Esophagus mucosa (tissue), 1 donor: ENCODE data around the gene EPHB4. TPM values are rescaled to one million over a fixed set of nuclear protein-coding genes. Genes with fewer than 3 reads are reported as not detected.

Source experiments
- ATAC-seq: fragments of 200-7000 bp; cut with Tn5 transposase; one replicate; pipeline ENCODE4 v1.9.1; 2020
- total RNA-seq: library from RNA; stranded (reverse); gene quantifications from one replicate; pipeline ENCODE4 v1.2.4, GENCODE V29; 2023
- donor health status: DM: yes; HTN: yes; CAD: no.

Gene EPHB4
- total RNA-seq, 1 donor from 2014 or later = 30.3 TPM

DNA sequence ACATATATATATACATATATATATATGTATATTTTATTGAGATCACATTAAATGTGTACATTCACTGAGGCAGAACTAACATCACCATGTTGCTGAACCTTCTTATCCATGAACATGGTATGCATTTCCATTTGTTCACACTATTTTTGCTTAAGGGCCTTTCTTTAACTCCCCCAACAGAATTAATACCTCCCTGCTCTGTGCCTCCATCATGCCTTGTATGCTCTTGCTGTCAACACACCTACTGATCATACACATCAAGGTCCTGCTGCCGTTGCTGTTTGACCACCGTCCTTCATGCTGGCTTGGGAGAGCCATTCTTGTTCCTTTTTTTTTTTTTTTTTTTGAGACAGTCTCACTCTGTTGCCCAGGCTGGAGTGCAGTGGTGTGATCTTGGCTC is 43.5 kb downstream of the EPHB4 start:
- no peak for ATAC-seq

GRCh38 chr7:100781255-100781654 is 46.1 kb downstream of the EPHB4 start:
- ATAC-seq = no peak

- peak; percentile 23 for ATAC-seq
These were observed 48.0 kb downstream of the EPHB4 start for GRCh38 chr7:100779359-100779758.

DNA sequence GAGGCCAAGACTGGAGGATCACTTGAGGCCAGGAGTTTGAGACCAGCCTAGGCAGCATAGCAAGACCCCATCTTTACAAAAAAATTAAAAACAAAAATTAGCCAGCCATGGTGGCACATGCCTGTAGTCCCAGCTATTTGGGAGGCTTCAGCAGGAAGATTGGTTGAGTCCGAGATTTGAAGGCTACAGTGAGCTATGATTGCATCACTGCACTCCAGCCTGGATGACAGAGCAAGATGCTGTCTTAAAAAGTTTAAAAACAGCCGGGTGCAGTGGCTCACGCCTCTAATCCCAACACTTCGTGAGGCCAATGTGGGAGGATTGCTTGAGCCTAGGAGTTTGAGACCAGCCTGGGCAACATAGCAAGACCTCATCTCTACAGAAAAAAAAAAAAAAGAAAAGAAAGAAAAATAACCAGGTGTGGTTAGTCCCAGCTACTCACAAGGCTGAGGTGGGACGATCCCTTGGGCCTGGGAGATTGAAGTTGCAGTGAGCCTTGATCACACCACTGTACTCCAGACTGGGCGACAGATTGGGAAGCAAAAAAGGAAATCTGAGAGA is 49.2 kb downstream of the EPHB4 start:
- no peak for ATAC-seq

DNA sequence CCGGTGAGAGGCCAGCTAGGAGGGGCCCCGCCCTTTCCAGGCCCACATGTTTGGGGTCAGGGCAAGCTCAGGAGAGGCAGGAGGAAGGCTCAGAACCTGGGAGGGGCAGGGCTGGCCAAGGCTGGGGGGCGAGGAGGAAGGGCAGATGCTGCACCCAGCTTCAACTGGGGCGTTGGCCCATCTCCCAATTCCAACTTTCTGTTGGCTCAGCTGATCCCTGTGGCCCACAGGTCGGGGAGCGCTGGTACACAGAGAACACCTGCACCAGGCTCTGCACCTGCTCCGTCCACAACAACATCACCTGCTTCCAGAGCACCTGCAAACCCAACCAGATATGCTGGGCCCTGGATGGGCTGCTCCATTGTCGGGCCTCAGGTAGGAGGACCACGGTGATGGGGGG is 53.8 kb downstream of the EPHB4 start:
- ATAC-seq = no peak

GRCh38 chr7:100768784-100769183 is 58.5 kb downstream of the EPHB4 start:
- no peak for ATAC-seq

GRCh38 chr7:100765250-100765649 is 62.1 kb downstream of the EPHB4 start:
- ATAC-seq = peak; percentile 64

GRCh38 chr7:100764841-100765240 is 62.5 kb downstream of the EPHB4 start:
- peak; percentile 89 for ATAC-seq

- peak; percentile 59 for ATAC-seq
These were observed 63.7 kb downstream of the EPHB4 start for GRCh38 chr7:100763556-100764140.

DNA sequence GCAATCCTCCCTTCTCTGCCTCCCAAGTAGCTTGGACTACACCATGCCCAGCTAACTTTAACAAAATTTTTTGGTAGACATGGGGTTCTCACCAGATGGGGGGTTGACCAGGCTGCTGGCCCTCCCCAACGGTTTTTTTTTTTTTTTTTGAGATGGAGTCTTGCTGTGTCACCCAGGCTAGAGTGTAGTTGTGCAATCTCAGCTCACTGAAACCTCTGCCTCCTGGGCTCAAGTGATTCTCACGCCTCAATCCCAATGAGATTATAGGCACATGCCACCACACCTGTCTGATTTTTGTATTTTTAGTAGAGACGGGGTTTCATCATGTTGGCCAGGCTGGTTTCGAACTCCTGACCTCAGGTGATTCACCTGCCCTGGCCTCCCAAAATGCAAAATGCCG is 64.5 kb downstream of the EPHB4 start:
- peak; percentile 7 for ATAC-seq

- no peak for ATAC-seq
These were observed 67.8 kb downstream of the EPHB4 start for GRCh38 chr7:100759357-100760171.

DNA sequence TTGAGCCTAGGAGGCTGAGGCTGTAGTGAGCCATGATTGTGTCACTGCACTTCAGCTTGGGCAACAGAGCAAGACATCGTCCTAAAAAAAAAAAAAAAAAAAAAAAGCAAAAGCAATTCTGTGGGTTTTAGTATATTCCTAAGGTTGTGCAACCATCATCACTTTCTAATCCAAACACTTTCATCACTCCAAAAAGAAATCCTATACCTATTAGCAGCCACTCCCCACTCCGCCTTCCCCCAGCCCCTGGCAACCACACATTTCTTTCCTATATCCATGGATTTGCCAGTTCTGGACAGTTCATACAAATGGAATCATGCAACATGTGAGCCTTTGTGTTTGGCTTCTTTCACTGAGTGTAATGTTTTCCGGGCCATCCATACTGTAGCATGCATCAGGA is 73.6 kb downstream of the EPHB4 start:
- no peak for ATAC-seq

- no peak for ATAC-seq
These were observed 74.3 kb downstream of the EPHB4 start for GRCh38 chr7:100752994-100753393.

Other genes with a start within 250 kb of the EPHB4 start
- gene LRCH4, start 241.4 kb downstream of the EPHB4 start, total RNA-seq = 19.3 TPM
- 0.32 TPM for gene FBXO24, start 241.2 kb downstream of the EPHB4 start, total RNA-seq
- gene PCOLCE, start 225.2 kb downstream of the EPHB4 start, total RNA-seq = 5.2 TPM
- 23.2 TPM for gene MOSPD3, start 215.0 kb downstream of the EPHB4 start, total RNA-seq
- gene TFR2, start 186.0 kb downstream of the EPHB4 start, total RNA-seq = 0.68 TPM
- not detected for gene ACTL6B, start 171.1 kb downstream of the EPHB4 start, total RNA-seq
- 289 TPM for gene GNB2, start 153.8 kb downstream of the EPHB4 start, total RNA-seq
- 10.4 TPM for gene GIGYF1, start 133.3 kb downstream of the EPHB4 start, total RNA-seq
- 33.4 TPM for gene POP7, start 121.4 kb downstream of the EPHB4 start, total RNA-seq
- gene EPO, start 107.1 kb downstream of the EPHB4 start, total RNA-seq = not detected
- 0.04 TPM for gene ZAN, start 93.9 kb downstream of the EPHB4 start, total RNA-seq
- 13.5 TPM for gene SLC12A9, start 25.2 kb upstream of the EPHB4 start, total RNA-seq
- gene TRIP6, start 39.9 kb upstream of the EPHB4 start, total RNA-seq = 61.1 TPM
- gene SRRT, start 47.6 kb upstream of the EPHB4 start, total RNA-seq = 63.5 TPM
- gene UFSP1, start 62.2 kb upstream of the EPHB4 start, total RNA-seq = 2.1 TPM
- gene ACHE, start 68.4 kb upstream of the EPHB4 start, total RNA-seq = 0.44 TPM
- 0.16 TPM for gene MUC3A, start 122.0 kb upstream of the EPHB4 start, total RNA-seq
- gene MUC12, start 142.0 kb upstream of the EPHB4 start, total RNA-seq = 0.16 TPM
- not detected for gene MUC17, start 192.6 kb upstream of the EPHB4 start, total RNA-seq